C4-2B (cell line): ENCODE data around the gene RNF2.

ENCODE experiments used
- H3K27ac ChIP-seq: fragments of 450-650 bp; 2 replicates; pipeline ENCODE4 v1.5.1; 2017
- ZFX ChIP-seq: fragments of 450-650 bp; IDR thresholded peaks from 2 replicates; pipeline ENCODE4 v1.6.1; 2017
- TF ChIP-seq, protein P1 (sequence below): fragments of 450-650 bp; conservative IDR thresholded peaks from 2 replicates; pipeline ENCODE4 v1.5.1; 2017; ENCODE audit warnings: mild to moderate bottlenecking

The RNF2 gene

GRCh38 chr1:185111873-185112272, 66.5 kb downstream of the RNF2 start:
- TF ChIP-seq, protein P1, sequence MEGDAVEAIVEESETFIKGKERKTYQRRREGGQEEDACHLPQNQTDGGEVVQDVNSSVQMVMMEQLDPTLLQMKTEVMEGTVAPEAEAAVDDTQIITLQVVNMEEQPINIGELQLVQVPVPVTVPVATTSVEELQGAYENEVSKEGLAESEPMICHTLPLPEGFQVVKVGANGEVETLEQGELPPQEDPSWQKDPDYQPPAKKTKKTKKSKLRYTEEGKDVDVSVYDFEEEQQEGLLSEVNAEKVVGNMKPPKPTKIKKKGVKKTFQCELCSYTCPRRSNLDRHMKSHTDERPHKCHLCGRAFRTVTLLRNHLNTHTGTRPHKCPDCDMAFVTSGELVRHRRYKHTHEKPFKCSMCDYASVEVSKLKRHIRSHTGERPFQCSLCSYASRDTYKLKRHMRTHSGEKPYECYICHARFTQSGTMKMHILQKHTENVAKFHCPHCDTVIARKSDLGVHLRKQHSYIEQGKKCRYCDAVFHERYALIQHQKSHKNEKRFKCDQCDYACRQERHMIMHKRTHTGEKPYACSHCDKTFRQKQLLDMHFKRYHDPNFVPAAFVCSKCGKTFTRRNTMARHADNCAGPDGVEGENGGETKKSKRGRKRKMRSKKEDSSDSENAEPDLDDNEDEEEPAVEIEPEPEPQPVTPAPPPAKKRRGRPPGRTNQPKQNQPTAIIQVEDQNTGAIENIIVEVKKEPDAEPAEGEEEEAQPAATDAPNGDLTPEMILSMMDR: no peak
- no peak for TF ChIP-seq ZFX
- no peak overlapping the region for H3K27ac ChIP-seq

DNA sequence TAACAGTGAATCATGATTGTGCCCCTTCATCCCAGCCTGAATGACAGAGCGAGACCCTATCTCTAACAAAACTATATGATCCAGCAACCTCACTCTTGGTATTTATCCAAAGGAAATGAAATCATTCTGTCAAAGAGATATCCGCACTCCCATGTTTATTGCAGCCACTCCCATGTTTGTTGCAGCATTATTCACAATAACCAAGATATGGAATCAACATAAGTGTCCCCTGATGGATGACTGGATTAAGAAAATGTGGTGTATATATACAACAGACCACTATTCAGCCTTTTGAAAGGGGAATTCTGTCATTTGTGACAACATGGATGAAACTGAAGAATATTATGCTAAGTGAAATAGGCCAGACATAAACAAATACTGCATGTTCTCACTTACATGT, 67.0 kb downstream of the RNF2 start:
- no peak for TF ChIP-seq ZFX
- TF ChIP-seq, protein P1: no peak

DNA sequence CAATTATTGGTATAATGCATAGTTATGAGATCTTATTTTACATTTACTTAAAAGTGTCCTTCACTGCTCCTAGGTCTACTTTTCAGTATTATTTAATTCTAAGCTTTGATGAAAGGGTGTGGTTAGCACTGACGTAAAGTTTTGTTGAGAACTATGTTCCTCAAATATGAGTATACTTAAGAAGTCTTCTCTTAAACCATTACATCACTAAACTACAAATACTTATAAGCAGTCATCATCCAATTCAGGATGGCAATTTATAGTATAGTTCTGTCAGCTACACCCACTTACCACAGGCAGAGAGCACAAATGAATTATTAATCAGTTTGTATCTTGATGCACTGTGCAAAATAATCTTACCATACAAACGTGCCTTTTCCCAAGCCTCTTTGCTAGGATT, 84.3 kb downstream of the RNF2 start:
- no peak overlapping the region for H3K27ac ChIP-seq
- TF ChIP-seq ZFX: no peak

More for the DNA sequence above, 67.0 kb downstream of the RNF2 start:
- no peak overlapping the region for H3K27ac ChIP-seq

DNA sequence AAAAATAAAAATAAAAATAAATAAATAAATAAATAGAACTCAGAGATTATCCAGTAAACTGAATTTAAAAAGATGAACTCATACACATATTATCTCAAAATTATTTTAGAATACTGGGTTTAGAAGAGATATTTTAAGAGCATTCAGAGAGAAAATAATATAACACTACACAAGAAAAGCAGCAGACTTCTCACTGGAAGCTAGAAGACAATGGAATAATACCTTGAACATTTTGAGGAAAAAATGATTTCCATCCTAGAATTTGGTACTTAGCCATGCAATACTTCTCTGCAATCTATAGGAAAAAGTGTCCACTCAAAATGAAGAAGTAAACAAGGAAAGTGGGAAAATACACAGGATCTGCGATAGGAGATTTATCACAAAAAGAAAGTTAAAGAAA, 87.2 kb downstream of the RNF2 start:
- TF ChIP-seq ZFX: no peak
- TF ChIP-seq, protein P1: no peak

GRCh38 chr1:185137896-185138545, 92.7 kb downstream of the RNF2 start:
- TF ChIP-seq, protein P1: no peak
- TF ChIP-seq ZFX: no peak
- H3K27ac ChIP-seq: no peak overlapping the region

More for the DNA sequence above, 87.2 kb downstream of the RNF2 start:
- H3K27ac ChIP-seq: no peak overlapping the region

DNA sequence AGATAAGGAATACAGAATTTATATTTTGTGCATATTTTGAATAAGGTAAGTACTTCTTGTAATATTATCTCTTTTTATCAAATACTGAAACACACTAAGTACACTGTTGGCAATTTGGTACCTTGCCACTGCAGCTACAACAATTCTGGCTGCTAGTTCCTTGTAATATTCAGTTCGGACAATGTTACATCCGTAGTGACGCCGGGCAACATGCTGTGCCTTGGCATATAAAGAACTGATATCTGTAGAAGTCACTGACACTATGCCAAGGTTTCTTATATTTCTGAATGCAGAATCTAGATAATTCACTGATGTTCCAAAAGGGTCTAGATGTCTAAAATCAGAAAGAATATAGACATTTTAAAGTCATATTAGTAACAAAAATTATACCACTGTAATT, 93.9 kb downstream of the RNF2 start:
- TF ChIP-seq, protein P1: no peak
- no peak for TF ChIP-seq ZFX
- H3K27ac ChIP-seq: no peak overlapping the region

GRCh38 chr1:185144233-185144632, 98.9 kb downstream of the RNF2 start:
- TF ChIP-seq ZFX: no peak
- TF ChIP-seq, protein P1: no peak
- H3K27ac ChIP-seq: no peak overlapping the region

- H3K27ac ChIP-seq: no peak overlapping the region
- TF ChIP-seq, protein P1: no peak
- no peak for TF ChIP-seq ZFX
Observed at GRCh38 chr1:185151215-185151614, 105.9 kb downstream of the RNF2 start.
